Activated B cell treated with CpG ODN at 0.5 μM for 24 hours (primary cell): ENCODE data around the gene FAF2. TPM values are rescaled to one million over a fixed set of nuclear protein-coding genes. Genes with fewer than 3 reads are reported as not detected.

Experiments used
- ATAC-seq: fragments of 200-7000 bp; cut with Tn5 transposase; one replicate; pipeline ENCODE4 v1.10.0; 2021; ENCODE audit warnings: low read depth, mild to moderate bottlenecking, moderate library complexity
- CTCF ChIA-PET: fragments of 350-600 bp; sonication (Branson Sonifier 250); formaldehyde crosslinking; loops from one replicate; lab custom pipeline; 2021; ENCODE audit warnings: antibody characterized with exemption; lab: Charles Lee
- POLR2A ChIA-PET: fragments of 350-600 bp; sonication (Branson Sonifier 250); formaldehyde crosslinking; loops from one replicate; lab custom pipeline; 2021; ENCODE audit warnings: antibody characterized with exemption; lab: Charles Lee
- DNase-seq: peaks from one replicate; pipeline ENCODE4 v3.0.0; 2022
- H3K27ac Mint-ChIP-seq: one replicate; pipeline ENCODE4 v1.8.0; 2020; ENCODE audit warnings: mixed read lengths
- H3K27me3 Mint-ChIP-seq: one replicate; pipeline ENCODE4 v1.8.0; 2021; ENCODE audit warnings: mixed read lengths
- H3K36me3 Mint-ChIP-seq: one replicate; pipeline ENCODE4 v1.8.0; 2021; ENCODE audit warnings: low read depth, mixed read lengths
- H3K4me1 Mint-ChIP-seq: one replicate; pipeline ENCODE4 v1.8.0; 2021; ENCODE audit warnings: mixed read lengths
- H3K4me3 Mint-ChIP-seq: one replicate; pipeline ENCODE4 v1.8.0; 2020; ENCODE audit warnings: mild to moderate bottlenecking, mixed read lengths
- H3K9me3 Mint-ChIP-seq: one replicate; pipeline ENCODE4 v1.8.0; 2020; ENCODE audit warnings: mixed read lengths
- intact Hi-C: fragments of 100-400 bp; cut with micrococcal nuclease; formaldehyde crosslinking; loops from one replicate; pipeline ENCODE4 v1.15.1; 2024
- total RNA-seq: library from RNA; stranded (reverse); gene quantifications from 2 replicates; pipeline ENCODE4 v1.2.3, GENCODE V29; 2022
- TF ChIP-seq, protein P1 (sequence below): fragments of 200-600 bp; IDR thresholded peaks from one replicate; pipeline ENCODE4 v1.8.0; 2022; ENCODE audit warnings: antibody characterized with exemption, mild to moderate bottlenecking

FAF2 gene
- total RNA-seq, 1 donor from 2014 or later = 39.0 TPM

DNA sequence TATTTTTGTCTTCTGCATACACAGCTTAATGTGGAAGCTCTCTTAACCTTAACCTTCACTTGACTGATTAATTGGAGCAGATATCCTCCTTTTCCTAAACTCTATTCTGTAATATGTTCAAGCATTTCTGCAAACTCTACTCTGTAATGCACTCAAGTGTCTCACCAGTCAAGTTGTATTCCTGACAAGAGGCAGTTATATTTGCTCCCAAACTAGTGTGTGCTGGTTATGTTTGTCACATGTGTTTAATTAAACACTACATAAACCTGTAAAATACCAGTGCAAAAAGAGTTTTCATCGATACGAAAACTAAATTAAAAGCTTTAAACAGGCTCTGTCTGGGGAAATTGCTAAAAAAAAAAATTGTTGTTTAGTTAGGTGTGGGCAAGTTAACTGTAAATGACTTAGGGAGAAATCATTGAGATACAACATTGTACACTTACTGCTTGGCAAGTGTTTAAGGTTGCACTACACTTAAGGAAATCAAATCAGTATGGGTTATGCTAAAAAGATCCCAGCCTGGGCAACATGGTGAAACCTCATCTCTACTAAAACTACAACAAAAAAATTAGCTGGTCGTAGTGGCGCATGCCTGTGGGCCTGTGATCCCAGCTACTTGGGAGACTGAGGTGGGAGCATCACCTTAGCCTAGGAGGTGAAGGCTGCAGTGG lies 6.7 kb downstream of the FAF2 start:
- TF ChIP-seq, protein P1, sequence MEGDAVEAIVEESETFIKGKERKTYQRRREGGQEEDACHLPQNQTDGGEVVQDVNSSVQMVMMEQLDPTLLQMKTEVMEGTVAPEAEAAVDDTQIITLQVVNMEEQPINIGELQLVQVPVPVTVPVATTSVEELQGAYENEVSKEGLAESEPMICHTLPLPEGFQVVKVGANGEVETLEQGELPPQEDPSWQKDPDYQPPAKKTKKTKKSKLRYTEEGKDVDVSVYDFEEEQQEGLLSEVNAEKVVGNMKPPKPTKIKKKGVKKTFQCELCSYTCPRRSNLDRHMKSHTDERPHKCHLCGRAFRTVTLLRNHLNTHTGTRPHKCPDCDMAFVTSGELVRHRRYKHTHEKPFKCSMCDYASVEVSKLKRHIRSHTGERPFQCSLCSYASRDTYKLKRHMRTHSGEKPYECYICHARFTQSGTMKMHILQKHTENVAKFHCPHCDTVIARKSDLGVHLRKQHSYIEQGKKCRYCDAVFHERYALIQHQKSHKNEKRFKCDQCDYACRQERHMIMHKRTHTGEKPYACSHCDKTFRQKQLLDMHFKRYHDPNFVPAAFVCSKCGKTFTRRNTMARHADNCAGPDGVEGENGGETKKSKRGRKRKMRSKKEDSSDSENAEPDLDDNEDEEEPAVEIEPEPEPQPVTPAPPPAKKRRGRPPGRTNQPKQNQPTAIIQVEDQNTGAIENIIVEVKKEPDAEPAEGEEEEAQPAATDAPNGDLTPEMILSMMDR = no peak
- Mint-ChIP-seq H3K4me3 (no peak overlapping the region), H3K27ac (no peak overlapping the region), H3K27me3 (no peaks in the 10 kb centered on the region), H3K9me3 (no peaks in the 10 kb centered on the region), H3K4me1 (peaks cover 18% of the 10 kb centered on the region), H3K36me3 (peaks cover 37% of the 10 kb centered on the region)
- ChIA-PET CTCF (interaction anchor here (1.0 kb wide), 1 partner anchor 12 kb away, joined by 3 read pairs; no protein-coding TSS in a partner anchor), POLR2A (interaction anchor here (0.6 kb wide), 1 partner anchor 66 kb away, joined by 3 read pairs; the partner anchor contains the start of genes HIGD2A and NOP16)
- no peak for DNase-seq
- intact Hi-C loops = no loop called here
- no peak for ATAC-seq

DNA sequence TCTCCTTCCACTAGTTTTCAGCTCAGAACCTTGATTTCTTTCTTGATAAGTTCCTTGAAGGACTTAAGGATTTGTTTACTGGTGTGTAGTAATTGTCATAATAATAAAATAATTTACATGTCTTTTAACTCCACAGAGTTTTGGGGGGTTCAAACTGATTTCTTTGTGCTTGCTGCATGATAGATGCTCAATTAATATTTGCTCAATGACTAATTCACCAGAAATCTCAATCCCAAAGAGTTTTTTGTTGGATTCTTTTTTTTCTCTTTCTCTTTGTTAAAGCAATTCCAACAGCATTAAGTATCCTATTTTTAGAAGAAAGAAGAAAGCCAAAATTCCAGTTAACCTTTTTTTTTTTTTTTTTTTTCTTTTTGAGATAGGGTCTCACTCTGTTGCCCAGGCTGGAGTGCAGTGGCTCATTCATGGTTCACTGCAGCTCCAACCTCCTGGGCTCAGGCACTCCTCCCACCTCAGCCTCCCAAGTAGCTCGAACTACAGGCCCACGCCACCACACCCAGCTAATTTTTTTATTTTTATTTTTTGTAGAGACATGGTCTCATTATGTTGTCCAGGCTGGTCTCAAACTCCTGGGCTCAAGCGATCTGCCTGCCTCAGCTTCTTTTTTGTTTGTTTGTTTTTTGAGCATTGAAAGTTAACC lies 10.8 kb downstream of the FAF2 start:
- H3K27ac Mint-ChIP-seq = no peak overlapping the region
- POLR2A ChIA-PET = no interaction called here
- H3K4me3 Mint-ChIP-seq = no peak overlapping the region
- no peaks in the 10 kb centered on the region for H3K9me3 Mint-ChIP-seq
- CTCF ChIA-PET = no interaction called here
- H3K4me1 Mint-ChIP-seq = peaks cover 20% of the 10 kb centered on the region
- TF ChIP-seq, protein P1 = no peak
- intact Hi-C loops = no loop called here
- no peaks in the 10 kb centered on the region for H3K27me3 Mint-ChIP-seq
- no peak for ATAC-seq
- no peak for DNase-seq
- peaks cover 20% of the 10 kb centered on the region for H3K36me3 Mint-ChIP-seq

DNA sequence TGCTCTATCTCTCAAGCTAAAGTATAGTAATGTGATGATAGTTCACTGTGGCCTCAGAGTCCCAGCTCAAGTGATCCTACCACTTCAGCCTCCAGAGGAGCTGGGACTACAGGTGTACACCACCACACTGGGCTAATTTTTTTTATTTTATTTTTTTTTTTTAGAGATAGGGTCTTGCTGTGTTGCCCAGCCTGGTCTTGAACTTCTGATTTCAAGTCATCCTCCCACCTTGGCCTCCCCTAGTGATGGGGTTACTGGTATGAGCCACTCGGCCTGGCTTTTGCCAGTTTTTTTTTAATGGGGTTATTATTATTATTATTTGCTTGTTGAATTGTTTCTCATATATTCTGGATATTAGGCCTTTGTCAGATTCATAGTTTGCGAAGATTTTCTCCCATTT lies 13.2 kb downstream of the FAF2 start:
- H3K9me3 Mint-ChIP-seq = no peaks in the 10 kb centered on the region
- peaks cover 24% of the 10 kb centered on the region for H3K4me1 Mint-ChIP-seq
- H3K27ac Mint-ChIP-seq = no peak overlapping the region
- POLR2A ChIA-PET = no interaction called here
- CTCF ChIA-PET = no interaction called here
- intact Hi-C loops = no loop called here
- no peaks in the 10 kb centered on the region for H3K27me3 Mint-ChIP-seq
- TF ChIP-seq, protein P1 = no peak
- H3K36me3 Mint-ChIP-seq = peaks cover 28% of the 10 kb centered on the region
- H3K4me3 Mint-ChIP-seq = no peak overlapping the region
- DNase-seq = no peak
- no peak for ATAC-seq

DNA sequence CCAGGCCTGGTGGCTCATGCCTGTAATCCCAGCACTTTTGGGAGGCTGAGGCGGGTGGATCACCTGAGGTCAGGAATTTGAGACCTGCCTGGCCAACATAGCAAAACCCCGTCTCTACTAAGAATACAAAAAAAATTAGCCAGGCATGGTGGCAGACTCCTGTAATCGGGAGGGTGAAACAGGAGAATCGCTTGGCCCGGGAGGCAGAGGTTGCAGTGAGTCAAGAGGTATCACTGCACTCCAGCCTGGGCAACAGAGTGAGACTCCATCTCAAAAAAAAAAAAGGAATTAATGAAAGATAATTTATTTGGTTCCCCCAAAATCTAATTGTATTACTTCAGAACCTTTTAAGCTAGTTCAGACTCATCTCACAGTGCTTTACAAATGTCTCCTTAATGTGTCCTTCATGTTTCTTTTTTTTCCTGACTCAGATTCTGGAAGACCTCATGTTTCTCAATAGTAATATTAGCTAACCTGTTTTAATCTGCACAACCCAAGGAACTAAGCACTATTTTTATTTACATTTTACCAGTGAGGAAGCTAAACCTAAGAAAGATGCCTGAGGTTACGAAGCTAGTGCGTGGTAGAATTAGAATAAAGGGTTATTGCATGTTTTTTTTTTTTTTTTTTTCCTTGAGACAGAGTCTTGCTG lies 15.1 kb downstream of the FAF2 start:
- CTCF ChIA-PET = no interaction called here
- peaks cover 24% of the 10 kb centered on the region for H3K4me1 Mint-ChIP-seq
- intact Hi-C loops = no loop called here

More for the DNA sequence above, 15.1 kb downstream of the FAF2 start:
- Mint-ChIP-seq H3K36me3 (peaks cover 32% of the 10 kb centered on the region), H3K9me3 (no peaks in the 10 kb centered on the region), H3K27ac (no peak overlapping the region), H3K27me3 (no peaks in the 10 kb centered on the region), H3K4me3 (no peak overlapping the region)
- ATAC-seq (no peak), DNase-seq (no peak)
- POLR2A ChIA-PET = interaction anchor here (0.7 kb wide), 1 partner anchor 62 kb away, joined by 5 read pairs; no protein-coding TSS in a partner anchor
- TF ChIP-seq, protein P1 = no peak
